DMS79 (cell line): Measurements from ENCODE around the gene PPP4R4.
"Not testable (repeated sequence)": the region's sequence is repeated elsewhere in the genome, so short reads cannot be mapped to it uniquely, and the experiment has no call there.

Source experiments
- DNase-seq: peaks from one replicate; lab custom pipeline; 2025; lab: John Stamatoyannopoulos, UW

The PPP4R4 gene

DNA sequence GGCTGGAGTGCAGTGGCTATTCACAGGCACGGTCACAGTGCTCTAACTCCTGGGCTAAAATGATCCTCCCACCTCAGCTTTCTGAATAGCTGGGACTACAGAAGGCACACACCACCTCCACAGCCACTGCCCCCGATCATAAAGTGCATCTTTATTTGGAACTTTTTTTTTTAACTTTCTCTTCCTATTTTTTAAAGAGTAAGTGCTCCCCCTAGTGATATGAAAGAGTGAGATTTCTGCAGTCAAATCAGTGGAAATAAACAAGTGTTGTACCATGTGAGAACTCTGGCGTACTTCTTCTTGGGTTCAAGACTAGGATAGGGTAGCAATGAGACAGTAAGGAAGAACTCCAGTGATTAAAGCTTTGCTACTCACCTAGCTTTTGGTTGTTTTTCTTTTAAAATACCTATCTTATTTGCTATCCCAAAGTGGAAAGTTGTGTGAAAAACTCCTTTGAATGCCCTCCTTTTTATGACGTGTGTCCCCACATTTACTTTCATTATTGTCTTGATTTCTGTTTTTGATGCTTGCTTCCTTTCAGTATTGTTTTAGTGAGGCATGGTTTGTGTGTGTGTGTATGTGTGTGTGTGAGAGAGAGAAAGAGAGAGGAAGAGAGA lies 6.6 kb downstream of the PPP4R4 start:
- DNase-seq, result no peak

DNA sequence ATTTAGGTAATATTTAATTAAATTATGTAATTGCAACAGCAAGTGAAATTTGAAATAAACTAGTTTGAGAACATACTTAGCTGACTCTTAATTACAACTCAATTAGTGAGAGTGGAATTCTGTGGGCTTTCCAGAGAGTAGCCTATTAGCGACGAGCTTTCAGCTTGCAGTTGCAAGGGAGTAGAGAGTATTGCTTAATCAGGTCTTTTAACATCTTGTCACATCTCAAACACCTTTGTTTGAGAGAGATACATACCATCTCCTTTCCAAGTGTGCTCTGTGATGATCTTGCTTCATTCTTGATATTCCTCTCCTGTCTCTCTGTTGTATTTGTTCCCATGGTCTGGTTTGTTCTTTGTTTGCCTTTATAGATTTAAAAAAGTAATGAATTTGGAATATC lies 7.7 kb downstream of the PPP4R4 start:
- DNase-seq, result no peak

DNA sequence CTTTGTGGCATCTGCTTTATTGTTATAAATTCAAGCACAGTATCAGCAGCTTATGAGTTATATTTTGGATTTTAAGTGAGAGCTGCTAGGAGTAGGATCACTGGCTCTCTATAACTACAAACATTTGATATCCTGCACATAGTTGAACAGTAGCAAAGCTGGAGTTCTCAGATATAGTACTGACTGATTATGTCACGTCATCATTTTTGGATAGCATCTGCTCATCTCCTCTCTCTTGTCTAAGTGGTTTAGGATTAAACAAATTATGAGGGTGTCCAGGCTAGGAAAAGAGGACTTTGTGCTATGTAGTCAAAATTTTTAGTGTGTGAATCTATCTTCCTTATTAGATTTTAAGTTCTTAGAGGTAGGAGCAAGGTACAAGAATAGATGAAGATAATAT lies 18.4 kb downstream of the PPP4R4 start:
- DNase-seq, result no peak

DNA sequence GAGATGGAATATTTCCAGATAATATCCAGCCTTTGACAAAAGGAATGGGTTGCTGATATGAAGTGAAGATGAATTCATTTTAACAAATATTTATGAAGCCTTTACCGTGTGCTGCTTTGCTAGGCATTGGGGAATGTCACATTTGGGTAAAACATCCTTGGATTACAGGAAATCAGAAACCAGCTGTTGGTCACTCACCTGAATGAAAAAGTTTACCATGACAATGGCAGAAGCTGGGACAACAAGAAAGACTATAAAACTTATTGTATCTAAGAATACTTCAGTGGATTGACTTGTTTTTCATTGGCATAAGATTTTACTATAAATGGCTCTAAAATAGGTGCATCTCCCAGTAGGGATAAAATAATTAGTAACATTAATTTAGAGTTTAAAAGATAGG lies 19.7 kb downstream of the PPP4R4 start:
- no peak for DNase-seq

DNA sequence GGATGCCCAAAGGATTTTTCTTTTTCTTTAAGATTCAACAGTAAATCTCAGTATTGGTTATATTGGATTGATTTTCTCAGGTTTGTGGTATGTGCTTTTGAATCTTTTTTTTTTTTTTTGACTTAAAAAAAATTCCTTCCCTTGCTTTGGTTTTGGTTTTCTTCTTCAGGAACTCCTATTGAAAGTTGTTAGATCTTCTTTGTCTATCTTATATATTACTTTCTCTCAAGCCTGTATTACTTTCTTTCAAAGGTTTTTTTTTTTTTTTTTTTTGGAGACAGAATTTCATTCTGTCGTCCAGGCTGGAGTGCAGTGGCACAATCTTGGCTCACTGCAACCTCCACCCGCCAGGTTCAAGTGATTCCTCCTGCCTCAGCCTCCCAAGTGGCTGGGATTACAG lies 21.9 kb downstream of the PPP4R4 start:
- no peak for DNase-seq

DNA sequence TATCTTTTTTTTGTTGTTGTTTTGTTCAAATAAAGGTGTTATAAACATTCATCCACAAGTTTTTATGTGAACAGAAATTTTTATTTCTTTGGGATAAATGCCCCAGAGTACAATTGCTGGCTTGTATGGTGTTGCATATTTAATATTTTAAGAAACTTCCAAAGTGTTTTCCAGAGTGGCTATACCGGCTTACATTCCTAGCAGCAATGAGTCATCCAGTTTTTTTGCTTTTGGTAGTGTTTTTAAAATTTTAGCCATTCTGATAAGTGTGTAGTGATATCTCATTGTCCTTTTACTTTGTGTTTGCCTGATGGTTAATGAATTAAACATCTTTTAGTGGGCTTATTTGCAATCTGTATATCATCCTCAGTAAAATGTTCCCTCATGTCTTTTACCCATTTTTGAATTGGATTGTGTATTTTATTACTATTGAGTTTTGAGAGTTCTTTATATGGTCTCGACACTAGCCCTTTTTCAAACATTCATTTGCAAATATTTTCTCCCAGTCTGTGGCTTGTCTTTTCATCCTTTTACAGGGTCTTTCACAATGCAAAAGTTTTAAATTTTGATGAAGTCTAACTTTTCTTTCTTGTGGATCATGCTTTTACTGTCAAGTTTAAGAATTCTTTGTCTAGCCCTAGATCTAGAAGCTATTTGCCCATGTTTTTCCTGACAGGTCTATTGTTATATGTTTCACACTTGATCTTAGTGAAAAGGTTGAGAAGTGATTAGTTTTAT lies 29.5 kb downstream of the PPP4R4 start:
- no peak for DNase-seq

DNA sequence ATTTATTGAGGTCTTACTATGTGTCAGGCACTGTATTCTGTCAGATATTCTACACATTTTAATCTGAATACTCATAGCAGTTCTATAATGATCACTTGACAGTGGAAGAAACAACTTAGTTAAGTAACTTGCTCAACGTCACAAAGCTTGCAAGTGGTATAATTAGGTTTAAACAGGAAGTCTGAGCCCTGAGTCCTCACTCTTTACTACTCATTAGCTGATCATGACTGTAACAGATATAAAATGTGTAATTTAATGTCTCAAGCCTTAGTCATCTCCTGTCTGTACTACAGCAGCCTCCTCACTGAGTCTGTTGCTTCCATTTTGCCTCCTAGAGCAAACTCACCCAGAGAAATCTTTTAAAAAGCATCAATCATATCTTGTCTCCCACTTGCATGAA lies 38.9 kb downstream of the PPP4R4 start:
- DNase-seq, result no peak

DNA sequence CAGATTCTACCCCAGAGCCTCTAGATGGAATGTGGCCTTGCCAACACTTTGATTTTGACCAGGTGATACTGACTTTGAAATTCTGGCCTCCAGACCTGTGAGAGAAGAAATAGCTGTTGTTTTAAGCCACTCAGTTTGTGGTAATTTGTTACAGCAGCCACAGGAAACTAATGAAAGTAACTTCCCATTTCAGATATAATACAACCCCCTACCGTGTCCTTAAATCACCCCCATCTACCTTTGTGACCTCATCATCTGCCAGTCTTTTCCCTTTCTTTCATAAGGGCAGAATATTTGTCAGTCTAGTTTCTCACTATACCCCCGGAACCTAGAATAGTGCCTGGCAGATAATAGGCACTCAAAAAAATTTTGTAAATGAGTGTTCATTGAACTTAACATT lies 39.6 kb downstream of the PPP4R4 start:
- no peak for DNase-seq

DNA sequence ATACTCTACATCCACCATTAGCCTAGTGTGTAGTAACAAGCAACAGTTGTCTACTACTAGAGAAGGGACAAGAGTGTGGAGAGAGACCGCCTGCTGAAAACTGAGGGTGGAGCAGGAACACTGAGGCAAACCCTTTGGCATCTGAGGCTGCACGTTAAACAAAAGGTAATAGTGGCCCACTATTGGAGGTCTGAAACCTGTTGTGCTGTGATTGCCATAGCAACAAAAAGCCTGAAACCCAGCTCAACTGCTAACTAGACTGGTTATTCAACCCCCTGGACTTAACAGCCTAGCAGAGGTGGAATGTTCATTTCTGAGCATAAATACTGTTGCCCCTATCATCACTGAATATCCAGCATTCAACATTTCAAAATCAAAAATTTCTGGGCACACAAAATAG lies 43.0 kb downstream of the PPP4R4 start:
- DNase-seq, result no peak

DNA sequence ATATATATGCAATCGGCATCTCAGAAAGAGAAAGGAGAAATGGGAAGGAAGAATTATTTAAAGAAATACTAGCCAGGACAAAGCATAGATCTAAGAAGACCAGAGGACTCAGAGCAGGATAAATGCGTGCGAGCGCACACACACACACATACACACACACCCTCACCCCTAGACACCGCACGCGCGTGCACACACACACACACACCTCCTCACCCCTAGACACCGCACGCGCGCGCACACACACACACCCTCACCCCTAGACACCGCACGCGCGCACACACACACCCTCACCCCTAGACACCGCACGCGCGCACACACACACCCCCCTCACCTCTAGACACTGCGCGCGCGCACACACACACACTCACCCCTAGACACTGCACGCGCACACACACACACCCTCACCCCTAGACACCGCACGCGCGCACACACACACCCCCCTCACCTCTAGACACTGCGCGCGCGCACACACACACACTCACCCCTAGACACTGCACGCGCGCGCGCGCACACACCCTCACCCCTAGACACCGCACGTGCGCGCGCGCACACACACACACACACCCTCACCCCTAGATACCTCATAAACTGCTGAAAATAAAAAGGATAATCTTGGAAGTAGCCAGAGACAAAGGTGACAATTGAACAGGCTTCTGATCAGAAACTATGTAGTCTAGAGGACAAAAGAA lies 44.2 kb downstream of the PPP4R4 start:
- not testable (repeated sequence) for DNase-seq

DNA sequence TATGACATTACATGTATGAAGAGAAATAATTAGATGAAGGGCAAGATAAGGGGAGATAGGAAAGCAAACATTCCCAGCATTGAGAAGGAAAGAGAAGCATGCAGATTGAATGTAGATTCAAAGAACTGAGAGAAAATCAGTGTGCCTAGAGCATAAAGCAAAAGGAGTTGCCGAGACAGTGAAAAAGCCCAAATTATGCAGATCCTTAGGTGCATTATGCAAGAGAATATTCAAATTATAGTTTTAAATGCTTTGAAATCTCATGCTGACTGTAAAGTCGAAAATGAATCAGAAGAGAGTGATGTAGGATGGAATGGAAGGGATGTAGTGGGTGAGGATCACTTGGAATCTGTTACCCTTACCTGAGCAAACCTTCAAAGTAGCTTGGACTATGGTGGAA lies 49.9 kb downstream of the PPP4R4 start:
- DNase-seq, result no peak

DNA sequence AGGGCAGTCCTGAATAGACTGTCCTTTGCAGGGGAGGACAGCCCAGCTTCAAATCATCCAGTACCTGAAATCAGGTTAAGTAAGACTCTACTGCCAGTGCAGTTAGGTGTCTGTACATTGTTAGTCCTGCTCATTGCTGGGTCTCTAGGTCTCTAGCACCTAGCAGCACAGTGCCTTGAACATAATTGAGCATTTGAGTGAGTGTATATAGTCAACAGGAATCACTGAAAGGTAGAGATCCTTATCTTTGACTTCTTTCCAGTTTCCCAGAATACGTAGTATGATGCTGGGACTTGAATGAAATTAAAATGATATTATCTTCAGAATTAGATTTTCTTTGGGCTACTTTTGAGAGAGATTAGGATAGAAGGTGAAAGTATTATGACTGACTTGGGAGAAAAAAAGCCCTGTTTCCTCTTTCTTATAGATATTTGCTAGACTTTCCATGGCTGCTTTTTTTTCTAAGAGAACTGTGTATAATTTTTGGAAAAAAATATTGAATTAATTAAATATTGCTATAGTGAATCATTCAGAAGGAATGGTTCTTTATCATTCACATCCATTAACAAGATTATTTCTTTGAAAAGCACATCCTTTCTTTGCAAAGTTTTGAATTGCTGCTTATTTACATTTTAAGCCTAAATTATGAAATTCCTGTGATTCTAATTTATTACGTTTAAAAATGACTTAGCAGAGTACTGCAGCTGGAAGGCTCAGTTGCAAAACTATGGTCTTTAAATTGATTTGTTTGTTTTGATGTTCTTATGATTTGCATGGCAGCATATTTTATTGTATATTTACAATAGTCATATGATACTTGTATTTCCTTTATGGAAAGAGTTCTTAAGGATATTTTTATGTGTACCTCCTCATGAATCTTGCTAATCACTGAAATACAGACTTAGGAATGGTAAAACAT lies 51.6 kb downstream of the PPP4R4 start:
- no peak for DNase-seq

DNA sequence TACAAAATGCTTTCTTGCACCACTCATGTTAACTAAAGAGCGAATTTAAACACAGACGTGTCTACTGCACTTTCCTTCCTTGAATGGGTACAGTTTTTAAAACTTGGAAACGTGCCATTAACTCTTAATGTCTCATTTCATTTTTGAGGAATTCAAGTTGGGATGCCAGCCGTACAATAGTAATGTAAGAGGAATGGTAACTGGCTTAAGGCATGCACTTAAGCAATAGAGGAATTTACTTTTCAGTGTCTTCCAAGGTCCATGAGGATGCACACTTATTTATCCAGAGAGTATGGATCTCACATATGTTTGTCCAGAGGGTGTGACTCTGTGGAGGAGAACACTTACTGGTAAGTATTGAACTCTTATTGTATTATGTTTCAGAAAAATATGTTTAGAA lies 52.9 kb downstream of the PPP4R4 start:
- no peak for DNase-seq

DNA sequence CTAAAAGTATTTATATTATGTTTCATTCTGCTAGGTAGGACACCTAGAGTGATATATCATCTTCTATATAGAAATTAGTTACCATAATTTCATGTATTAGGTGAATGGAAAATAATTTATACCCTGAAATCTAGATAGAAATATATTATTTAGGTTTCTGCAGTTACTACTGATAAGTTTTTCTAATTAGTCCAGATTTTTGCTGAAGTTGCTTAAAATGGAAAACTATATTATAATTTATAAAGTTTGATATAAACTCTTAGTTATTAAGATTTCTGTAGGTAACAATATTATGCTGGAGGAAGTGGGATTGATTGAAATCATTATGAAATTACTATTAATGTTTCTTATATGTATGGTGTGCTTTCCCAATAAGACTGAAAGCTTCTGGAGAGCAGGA lies 62.9 kb downstream of the PPP4R4 start:
- DNase-seq, result no peak

DNA sequence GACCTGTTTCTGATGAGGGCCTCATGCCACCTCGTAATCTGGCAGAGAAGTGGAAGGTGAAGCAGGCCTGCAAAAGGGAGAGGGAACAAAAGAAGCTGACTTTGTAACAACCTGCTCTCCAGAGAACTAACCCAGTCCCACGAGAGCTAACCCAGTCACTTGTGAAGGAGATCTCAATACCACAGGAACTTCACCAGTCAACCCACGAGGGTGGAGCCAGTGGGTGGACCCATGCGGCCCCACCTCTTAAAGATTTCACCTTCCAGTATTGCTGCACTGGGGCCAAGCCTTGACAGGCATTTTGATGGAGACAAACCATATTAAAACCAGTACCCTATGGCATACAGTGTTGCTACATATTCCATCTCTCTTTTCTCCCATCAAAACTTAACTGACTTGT lies 63.9 kb downstream of the PPP4R4 start:
- no peak for DNase-seq

DNA sequence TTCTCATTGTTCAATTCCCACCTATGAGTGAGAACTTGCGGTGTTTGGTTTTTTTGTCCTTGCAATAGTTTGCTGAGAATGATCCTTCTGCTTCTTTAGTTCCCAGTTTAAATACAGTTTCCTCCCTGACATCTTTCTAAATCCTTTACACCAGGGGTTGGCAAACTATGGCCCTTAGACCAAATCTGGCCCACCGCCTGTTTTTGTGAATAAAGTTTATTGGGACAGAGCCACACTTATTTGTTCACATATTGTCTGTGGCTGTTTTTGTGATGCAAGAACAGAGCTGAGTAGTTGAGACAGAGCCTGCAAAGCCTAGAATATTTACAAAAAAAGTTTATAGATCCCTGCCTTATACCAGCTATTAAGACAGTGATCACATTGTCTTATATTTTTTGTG lies 65.3 kb downstream of the PPP4R4 start:
- DNase-seq, result no peak

DNA sequence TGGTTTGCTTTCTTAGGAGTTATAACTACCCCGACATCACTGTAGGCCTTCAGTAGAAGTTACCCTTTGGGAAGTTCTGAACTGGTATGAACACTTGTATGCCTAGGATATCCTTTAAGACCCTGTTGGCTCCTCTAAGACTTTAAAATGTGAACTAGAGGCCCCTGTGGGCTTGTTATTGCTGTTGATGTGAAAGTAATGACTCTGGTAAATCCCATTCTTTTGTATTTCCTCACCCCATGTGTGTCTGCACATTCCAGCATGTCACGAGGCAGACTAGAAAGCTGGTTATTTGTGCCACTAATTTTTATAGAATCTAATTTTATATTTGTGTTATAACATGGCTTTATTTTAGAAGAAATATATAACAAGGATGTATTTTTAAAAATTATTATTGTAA lies 70.1 kb downstream of the PPP4R4 start:
- no peak for DNase-seq

DNA sequence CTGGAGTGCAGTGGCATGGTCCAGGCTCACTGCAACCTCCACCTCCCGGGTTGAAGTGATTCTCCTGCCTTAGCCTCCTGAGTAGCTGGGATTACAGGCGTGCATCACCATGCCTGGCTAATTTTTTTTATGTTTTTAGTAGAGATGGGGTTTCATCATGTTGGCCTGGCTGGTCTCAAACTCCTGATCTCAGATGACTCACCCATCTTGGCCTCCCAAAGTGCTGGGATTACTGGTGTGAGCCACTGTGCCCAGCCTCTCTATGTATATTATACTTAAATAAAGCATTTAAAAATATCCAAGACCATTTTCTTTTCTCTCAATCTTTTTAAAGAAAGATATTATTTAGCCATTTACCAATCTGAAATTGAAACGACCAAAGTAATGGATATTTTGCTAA lies 90.1 kb downstream of the PPP4R4 start:
- not testable (repeated sequence) for DNase-seq

DNA sequence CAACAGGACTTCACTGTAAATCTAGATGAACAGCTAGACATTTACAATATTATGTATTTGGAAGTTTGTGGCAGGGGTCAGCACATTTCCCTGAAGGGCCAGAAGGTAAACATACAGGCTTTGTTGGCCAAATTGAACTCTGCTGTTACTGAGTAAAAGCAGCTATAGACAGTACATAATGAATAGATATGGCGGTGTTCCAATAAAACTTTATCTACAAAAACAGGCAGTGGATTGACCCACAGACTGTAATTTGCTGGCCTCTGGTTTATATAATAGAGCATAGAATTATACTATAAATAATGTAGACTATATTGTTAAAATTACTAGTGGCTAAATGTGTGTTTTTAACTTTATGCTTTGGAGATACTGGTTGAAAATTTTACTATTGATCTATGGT lies 93.2 kb downstream of the PPP4R4 start:
- no peak for DNase-seq

DNA sequence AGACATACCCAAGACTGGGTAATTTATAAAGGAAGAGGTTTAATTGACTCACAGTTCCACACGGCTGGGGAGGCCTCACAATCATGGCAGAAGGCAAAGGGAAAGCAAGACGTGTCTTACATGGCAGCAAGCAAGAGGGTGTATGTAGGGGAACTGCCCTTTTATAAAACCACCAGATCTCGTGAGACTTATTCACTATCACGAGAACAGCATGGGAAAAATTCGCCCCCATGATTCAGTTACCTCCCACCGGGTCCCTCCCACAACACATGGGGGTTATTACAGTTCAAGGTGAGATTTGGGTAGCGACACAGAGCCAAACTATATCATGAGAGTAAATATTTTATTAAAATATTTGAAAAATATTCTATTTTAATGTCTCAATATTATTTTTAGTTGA lies 94.5 kb downstream of the PPP4R4 start:
- not testable (repeated sequence) for DNase-seq

DNA sequence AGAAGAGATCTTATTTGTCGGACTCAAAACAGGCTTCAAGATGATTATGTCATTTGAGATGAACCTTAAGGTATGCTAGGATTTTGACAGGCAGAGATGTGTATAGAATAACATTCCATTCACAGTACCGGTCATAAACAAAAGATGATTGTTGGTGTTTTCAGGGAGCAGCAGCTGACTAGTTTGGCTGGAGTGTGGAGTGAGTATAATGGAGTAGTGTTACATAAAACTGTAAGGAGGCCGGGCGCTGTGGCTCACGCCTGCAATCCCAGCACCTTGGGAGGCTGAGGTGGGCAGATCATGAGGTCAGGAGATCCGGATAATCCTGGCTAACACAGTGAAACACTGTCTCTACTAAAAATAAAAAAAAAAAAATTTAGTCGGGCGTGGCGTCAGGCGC lies 95.0 kb downstream of the PPP4R4 start:
- no peak for DNase-seq

DNA sequence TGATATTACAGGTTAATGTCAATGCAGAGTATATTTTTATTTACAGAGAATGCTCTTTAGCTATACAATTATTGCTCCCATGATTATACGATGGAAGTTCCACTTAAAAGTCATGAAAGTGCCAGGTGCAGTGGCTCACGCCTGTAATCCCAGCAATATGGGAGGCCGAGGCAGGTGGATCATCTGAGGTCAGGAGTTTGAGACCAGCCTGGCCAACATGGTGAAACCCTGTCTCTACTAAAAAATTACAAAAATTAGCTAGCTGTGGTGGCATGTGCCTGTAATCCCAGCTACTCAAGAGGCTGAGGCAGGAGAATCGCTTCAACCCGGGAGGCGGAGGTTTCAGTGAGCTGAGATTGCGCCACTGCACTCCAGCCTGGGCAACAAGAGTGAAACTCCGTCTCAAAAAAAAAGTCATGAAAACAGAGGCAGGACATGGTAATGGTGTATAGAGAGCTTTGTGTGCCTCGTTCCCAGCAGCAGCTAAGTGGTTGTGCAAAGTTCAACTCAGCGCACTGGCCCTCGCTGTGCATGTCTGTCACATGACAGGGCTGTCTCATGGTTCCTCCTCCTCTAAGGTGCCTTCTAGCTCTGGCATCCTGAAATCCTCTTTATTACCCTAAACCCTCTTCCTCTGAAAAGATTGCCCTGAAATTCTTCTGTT lies 102.9 kb downstream of the PPP4R4 start:
- not testable (repeated sequence) for DNase-seq
